Right lobe of liver (tissue), 6 donors: Measurements from ENCODE around the gene EDEM3. TPM values are rescaled to one million over a fixed set of nuclear protein-coding genes. Genes with fewer than 3 reads are reported as not detected.

Source experiments
- ATAC-seq, 4 donors: fragments of 200-7000 bp; cut with Tn5 transposase; one replicate each; pipeline ENCODE4 v1.9.1; 2020; ENCODE audit warnings: mild to moderate bottlenecking in 4 of 4, moderate library complexity in 4 of 4
- DNase-seq, 3 donors: peaks; one replicate each; pipeline ENCODE4 v3.0.0-alpha.2; 2020
- H3K27ac ChIP-seq, 3 donors: fragments of 200-600 bp; one replicate each; pipeline ENCODE4 v1.8.0; 2022
- H3K27me3 ChIP-seq, 2 donors: fragments of 200-600 bp; one replicate each; pipeline ENCODE4 v1.8.0; 2022
- H3K36me3 ChIP-seq, 4 donors: fragments of 200-600 bp; sonication (generic) in 1 of 4; one replicate each; pipeline versions ENCODE4 v1.5.1 to v1.8.0; 2017 to 2022; ENCODE audit warnings: control low read depth in 1 of 4
- H3K4me1 ChIP-seq, 4 donors: fragments of 200-600 bp; sonication (generic) in 1 of 4; one replicate each; pipeline versions ENCODE4 v1.5.1 to v1.8.0; 2017 to 2022; ENCODE audit warnings: control low read depth in 1 of 4
- H3K4me3 ChIP-seq, 3 donors: fragments of 200-600 bp; one replicate each; pipeline ENCODE4 v1.8.0; 2022
- H3K9me3 ChIP-seq, 4 donors: fragments of 200-600 bp; sonication (generic) in 1 of 4; one replicate each; pipeline versions ENCODE4 v1.5.1 to v1.8.0; 2017 to 2022; ENCODE audit warnings: control low read depth in 1 of 4
- POLR2A ChIP-seq: fragments of 450-650 bp; IDR thresholded peaks from one replicate; pipeline ENCODE4 v1.6.1; 2017; ENCODE audit warnings: antibody characterized with exemption, mild to moderate bottlenecking
- WGBS: methylation state at CpG from one replicate; pipeline ENCODE4 v1.1.6; 2018; ENCODE audit warnings: low coverage, low lambda C conversion rate; ENCODE audit not compliant: insufficient coverage; ENCODE audit errors: missing lambda C conversion rate; 5-methylcytosine and 5-hydroxymethylcytosine counted together
- intact Hi-C, 2 donors: fragments of 100-400 bp; cut with DNase I; formaldehyde crosslinking; loops; one replicate each; pipeline versions ENCODE4 v1.11.2 to v1.14.1; 2022
- total RNA-seq, 6 experiments: library from RNA; depleted of rRNA in 2 of 6; stranded (reverse); fragments of >200 nt in 2 of 6; fragmentation: NEBNext Ultra II Directional in 3 of 6; extraction: Animal tissue kit (Norgen Biotek cat#: 25700) in 3 of 6; gene quantifications; one replicate each; pipeline versions ENCODE4 v1.1.0 to v1.2.4, GENCODE V29; 2016 to 2023
- TF ChIP-seq, protein P1 (sequence below), 4 donors: fragments of 200-600 bp in 3 of 4; fragments of 450-650 bp in 1 of 4; IDR thresholded peaks; one replicate each; pipeline versions ENCODE4 v1.5.1 to v1.8.0; 2016 to 2022; ENCODE audit warnings: antibody characterized with exemption in 4 of 4, mild to moderate bottlenecking in 2 of 4
- donor health status: DM: no; HTN: yes; CAD: no.
- donor health status: DM: no; HTN: no; CAD: no.
- donor health status: DM: no; HTN: no; CAD: no.
- donor health status: DM: no; HTN: yes; CAD: no.
- donor health status: DM: no; HTN: yes; CAD: no.

Gene EDEM3
- total RNA-seq, 6 experiments from 2014 or later = 18.5 to 36.4 (median 31.0) TPM

DNA sequence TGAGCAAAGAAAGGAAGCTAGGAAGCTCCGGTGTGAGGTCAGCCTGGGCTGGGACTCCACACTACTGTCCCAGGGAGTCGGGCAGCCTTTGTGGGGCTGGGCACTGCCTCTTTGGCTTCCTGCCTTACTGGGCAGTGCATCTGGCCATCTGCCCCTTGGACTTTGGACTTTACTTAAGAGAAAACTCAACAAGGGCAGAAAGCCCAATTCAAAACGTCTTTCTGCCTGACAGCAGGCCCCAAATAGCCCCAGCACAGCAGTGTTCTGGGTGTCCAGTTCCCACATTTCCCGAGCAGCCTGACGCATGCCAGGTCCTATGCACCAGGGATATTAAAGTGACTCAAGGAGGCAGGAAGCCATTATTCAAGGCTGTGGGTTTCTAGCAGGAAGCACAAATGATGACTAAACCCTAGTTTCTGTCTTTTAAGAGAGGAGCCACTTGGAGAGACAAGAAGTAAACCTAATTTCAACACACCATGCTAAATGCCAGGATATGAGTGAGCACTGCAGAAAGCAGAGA lies 37.9 kb upstream of the EDEM3 start:
- H3K4me1 ChIP-seq = peaks cover 3 to 36% (median 19%) of the 10 kb centered on the region in 4 donors
- H3K27me3 ChIP-seq = no peaks in the 10 kb centered on the region
- DNase-seq (peak; percentile 83 to 89 (median 86)), ATAC-seq (peak; percentile 93 to 96 (median 95))
- H3K9me3 ChIP-seq = no peaks in the 10 kb centered on the region
- peak; percentile 21 for TF ChIP-seq POLR2A
- TF ChIP-seq, protein P1, sequence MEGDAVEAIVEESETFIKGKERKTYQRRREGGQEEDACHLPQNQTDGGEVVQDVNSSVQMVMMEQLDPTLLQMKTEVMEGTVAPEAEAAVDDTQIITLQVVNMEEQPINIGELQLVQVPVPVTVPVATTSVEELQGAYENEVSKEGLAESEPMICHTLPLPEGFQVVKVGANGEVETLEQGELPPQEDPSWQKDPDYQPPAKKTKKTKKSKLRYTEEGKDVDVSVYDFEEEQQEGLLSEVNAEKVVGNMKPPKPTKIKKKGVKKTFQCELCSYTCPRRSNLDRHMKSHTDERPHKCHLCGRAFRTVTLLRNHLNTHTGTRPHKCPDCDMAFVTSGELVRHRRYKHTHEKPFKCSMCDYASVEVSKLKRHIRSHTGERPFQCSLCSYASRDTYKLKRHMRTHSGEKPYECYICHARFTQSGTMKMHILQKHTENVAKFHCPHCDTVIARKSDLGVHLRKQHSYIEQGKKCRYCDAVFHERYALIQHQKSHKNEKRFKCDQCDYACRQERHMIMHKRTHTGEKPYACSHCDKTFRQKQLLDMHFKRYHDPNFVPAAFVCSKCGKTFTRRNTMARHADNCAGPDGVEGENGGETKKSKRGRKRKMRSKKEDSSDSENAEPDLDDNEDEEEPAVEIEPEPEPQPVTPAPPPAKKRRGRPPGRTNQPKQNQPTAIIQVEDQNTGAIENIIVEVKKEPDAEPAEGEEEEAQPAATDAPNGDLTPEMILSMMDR (IDR thresholded peaks at IDR 0.05) = no peak
- H3K4me3 ChIP-seq = no peak overlapping the region
- H3K27ac ChIP-seq = peak overlapping the region; percentile 50 to 75 (median 62)
- WGBS = 8% methylated on average over 3 of the region's 5 CpGs
- no peaks in the 10 kb centered on the region for H3K36me3 ChIP-seq
- intact Hi-C loops = no loop called here

DNA sequence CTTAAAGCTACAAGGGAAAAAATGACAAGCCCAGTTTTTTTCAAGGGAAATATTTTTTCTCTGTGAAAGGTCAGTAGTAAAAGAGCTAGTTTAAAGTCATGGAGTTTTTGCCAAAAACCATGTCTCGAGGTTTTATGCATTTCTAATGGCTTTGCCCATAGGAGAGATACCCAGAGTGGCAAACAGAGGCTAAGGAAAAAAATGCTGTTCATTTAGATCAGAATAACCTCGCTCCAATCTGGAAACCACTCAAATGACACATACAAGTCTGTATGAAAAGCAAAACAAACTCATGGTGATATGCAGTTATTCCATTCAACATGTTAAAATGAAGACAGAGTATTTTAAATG lies 36.9 kb upstream of the EDEM3 start:
- Histone ChIP-seq H3K36me3 (no peaks in the 10 kb centered on the region), H3K27me3 (no peaks in the 10 kb centered on the region), H3K4me3 (no peak overlapping the region), H3K27ac (no peak overlapping the region), H3K9me3 (no peaks in the 10 kb centered on the region), H3K4me1 (peaks cover 3 to 36% (median 19%) of the 10 kb centered on the region in 4 donors)
- no peak for ATAC-seq
- no peak for TF ChIP-seq POLR2A
- TF ChIP-seq, protein P1 (IDR thresholded peaks at IDR 0.05) = no peak
- WGBS = 25% methylated on average over 1 of the region's 2 CpGs
- DNase-seq = no peak
- intact Hi-C loops = no loop called here

DNA sequence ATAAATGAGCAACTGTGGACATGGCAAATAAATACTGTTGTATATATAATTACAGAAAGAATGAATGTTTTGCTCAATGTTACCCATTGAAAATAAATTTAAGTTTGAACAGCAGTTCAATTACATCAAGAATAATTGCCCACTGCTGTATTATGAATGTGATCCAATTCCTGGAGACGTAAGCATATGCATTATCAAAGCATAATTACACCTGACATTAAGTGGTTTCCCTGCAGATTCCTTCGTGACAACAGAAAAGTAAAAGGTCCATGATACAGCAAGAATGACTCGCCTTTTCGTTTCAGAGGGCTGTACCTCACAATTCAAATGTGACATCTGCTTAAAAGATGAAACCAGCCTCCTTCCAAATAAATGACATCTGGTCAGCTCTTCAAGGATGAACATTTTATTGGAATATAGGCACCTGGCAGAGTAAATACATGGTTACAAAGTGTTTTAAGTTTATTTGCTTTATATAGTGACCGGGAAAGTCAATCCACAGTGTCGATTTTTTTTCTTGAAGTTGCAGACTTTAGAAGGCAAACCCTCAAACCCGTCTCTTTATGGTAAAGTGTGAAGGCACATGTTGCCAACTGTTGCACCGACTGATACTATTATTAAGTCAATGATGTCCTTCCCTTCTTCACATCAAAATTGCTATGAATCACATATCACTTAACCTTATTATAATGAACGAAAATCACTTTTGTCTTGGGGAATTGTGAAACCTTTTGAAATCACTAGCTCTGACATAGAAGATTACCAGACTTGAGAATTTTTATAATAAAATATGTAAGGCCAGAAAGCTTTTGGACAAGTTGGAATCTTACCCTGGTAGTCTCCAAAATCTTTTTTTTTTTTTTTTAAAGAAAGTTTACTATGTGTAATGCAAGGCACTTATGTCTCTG lies 36.2 kb upstream of the EDEM3 start:
- H3K27ac ChIP-seq = no peak overlapping the region
- 91% methylated on average over 9 of the region's 9 CpGs for WGBS
- H3K27me3 ChIP-seq = no peaks in the 10 kb centered on the region
- H3K4me1 ChIP-seq = peaks cover 3 to 36% (median 19%) of the 10 kb centered on the region in 4 donors
- no peaks in the 10 kb centered on the region for H3K9me3 ChIP-seq
- no peaks in the 10 kb centered on the region for H3K36me3 ChIP-seq
- H3K4me3 ChIP-seq = no peak overlapping the region
- intact Hi-C loops = no loop called here
- DNase-seq = no peak
- TF ChIP-seq POLR2A = no peak
- TF ChIP-seq, protein P1 (IDR thresholded peaks at IDR 0.05) = no peak
- ATAC-seq = no peak

DNA sequence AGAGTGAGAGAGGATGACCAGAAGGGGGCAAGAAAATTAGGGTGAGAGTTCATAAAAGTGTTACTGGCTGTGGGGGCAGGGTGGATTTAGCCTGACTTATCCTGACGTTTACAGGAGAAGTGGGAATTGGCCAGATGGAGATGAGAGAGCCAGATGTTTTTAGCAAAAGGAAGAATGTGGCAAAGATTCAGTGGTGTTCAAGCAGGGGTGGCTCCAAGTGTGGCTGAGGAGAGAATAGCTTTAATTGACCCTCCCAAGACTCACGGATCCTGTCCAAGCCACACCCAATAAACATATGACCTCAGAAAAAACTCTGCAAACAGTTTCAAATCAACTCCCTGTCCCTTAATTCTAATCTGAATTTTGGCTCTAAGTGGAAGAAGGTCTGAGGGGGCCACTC lies 35.2 kb upstream of the EDEM3 start:
- no peaks in the 10 kb centered on the region for H3K36me3 ChIP-seq
- DNase-seq = no peak
- intact Hi-C loops = no loop called here
- peaks cover 3 to 33% (median 19%) of the 10 kb centered on the region in 4 donors for H3K4me1 ChIP-seq
- H3K9me3 ChIP-seq = no peaks in the 10 kb centered on the region
- no peak for ATAC-seq
- TF ChIP-seq, protein P1 (IDR thresholded peaks at IDR 0.05) = no peak
- no peak for TF ChIP-seq POLR2A
- no peaks in the 10 kb centered on the region for H3K27me3 ChIP-seq
- H3K4me3 ChIP-seq = no peak overlapping the region
- 30% methylated on average over 2 of the region's 2 CpGs for WGBS
- no peak overlapping the region for H3K27ac ChIP-seq
